HUDEP-2 (cell line): ENCODE measurements around the gene ELMO1.

Experiments
- DNase-seq, 76 experiments: peaks; one replicate each; lab custom pipeline; 2025; ENCODE audit not compliant: unreplicated experiment in 76 of 76; lab: John Stamatoyannopoulos, UW

ELMO1 gene

DNA sequence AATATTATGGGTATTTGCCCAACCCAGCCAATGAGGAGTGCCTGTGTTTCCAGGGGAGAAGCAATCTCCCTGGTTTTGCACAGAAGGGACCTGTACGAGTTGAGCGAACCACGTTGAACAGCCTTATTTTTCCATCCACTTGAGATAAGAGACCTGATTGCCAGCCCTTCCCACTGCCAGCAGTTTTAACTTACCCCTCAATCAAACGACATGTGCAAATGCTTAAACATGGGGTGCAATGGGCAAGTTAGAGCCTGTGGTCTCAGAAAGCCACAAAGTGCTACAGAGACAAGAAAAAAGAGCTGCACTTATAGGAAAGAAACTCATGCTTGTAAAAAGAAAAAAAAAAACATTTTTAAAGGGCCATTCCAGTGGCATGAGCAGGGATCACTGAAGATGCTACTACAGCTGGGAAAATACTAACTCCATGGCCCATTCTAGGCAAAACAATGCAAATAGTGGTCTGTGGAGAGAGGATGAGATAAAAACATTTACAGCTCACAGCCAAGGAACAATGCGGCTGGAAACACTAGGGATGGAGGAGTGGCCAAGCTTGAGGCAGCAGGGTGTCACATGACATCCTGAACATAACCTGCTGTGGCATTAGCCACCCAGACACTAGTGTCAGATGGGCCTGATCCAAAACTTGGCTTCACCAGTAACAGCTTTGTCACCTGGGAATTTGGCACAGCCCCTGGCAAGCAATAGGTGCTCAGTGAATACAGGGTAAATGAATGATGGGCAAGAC is 162.8 kb downstream of the ELMO1 start:
- DNase-seq = peak in 16 of 76 experiments; percentile 5 to 49 (median 14)

- peak in 45 of 76 experiments; percentile 4 to 67 (median 35) for DNase-seq
These were observed 163.8 kb downstream of the ELMO1 start for GRCh38 chr7:37284805-37285231.

DNA sequence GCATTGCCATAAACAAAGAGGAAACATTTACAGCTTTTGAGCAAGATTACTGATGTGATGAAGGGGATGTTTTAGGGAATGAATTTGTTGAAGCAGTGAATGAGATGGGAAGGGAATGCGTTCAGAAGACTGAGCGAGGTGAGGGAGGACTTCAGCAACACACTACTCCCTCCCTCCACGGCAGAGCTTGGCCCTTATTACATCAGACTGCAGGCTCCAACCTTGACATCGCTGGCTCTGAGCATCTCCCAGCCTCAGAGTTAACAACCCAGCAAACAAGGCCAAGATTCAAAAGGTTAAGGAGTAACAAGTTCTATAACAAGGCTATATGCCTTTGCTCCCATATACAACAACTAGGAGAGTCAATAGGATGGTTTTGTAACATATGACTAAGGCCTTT is 164.4 kb downstream of the ELMO1 start:
- no peak for DNase-seq

DNA sequence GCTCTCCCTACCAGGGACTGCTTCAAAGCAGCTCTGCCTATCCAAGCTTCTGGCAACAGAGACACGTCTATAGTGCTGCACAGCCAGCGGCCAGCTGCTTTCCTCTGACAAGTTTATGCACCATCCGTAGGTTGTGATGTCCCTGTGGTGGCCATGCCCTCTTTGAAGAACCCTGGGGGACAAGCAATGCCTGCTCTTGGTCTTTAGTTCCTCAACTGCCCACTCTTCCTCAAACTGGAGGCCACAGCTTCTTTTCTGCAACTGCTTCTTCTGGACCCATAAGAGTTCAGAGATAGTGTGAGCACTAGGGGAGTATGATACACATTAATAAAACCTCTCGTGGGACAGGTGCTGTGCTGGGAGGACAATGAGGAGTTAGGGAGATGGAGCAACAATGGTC is 164.9 kb downstream of the ELMO1 start:
- DNase-seq = no peak

DNA sequence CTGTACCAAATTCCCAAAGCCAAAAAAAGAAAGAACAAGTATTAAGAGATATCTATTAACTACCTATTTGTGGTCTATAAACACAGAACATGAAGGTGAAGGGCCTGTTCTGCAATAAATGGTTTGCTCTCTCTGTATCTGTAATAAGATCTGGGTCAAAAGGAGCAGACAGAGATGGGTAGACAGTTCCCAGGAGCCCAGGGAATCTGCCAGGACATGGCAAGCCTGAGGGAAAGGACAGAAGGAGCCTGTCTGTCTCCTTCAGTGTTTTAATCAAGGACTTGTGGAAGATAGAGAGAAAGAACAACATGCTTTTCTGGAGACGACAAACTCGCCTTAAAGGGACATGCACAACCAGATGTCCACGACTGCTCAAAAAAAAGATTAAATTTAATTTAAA is 165.7 kb downstream of the ELMO1 start:
- DNase-seq = no peak

DNA sequence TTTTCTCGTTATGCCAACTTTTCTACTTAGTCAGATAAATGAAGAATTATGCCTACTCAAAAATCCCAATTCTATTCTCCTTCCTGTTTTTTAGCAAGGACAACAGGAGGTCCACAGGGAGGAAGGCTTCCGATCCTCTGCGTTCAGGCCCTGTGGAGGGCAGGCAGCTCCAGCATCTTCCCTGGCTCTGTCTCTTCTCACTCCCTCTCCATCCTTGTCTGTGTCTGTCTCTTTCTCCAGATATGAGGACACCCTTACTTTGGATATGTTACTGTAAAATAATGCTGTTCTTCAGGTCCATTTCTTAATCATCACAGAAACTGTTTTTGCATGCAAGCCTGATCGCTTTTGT is 166.6 kb downstream of the ELMO1 start:
- no peak for DNase-seq

GRCh38 chr7:37281368-37282092 is 167.1 kb downstream of the ELMO1 start:
- DNase-seq = no peak

DNA sequence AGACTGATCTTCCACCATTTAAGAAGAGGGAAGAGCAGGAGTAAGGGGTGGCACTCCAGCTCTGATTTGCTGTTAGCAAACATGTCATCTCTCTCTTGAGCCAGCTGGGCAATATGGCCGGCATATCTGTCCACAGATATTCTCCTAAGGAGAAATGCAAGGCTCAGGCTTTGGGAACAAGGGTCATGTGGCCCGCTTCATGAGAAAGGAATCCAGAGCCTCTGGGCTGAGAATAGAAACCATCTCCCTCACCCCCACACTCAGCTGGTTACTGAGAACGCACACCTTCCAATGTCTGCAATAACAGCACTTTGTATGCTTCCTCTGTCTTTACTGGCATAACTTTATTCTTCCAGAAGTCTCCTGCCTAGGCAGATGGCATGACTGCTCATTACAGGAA is 171.2 kb downstream of the ELMO1 start:
- no peak for DNase-seq

- DNase-seq = no peak
These were observed 173.5 kb downstream of the ELMO1 start for GRCh38 chr7:37275078-37275710.

DNA sequence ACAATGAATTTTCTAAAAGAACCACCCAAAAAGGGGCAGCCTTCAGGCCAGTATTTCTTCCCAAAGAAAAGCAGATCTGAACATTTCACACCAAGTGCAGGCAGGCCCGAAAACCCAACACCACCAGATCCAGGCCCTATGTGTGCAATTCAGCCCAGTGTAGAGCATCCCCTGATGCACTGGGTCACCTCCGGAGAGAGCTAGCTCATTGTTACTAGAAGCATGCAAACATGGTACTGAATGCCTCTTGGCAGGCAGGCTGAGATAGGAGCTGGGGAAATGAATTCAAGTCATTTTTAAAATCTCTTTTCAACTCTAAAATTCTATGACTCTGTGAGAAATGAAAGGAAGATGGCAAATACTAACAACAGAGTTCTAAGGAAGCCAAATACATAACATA is 174.8 kb downstream of the ELMO1 start:
- no peak for DNase-seq

GRCh38 chr7:37269711-37270508 is 178.8 kb downstream of the ELMO1 start:
- no peak for DNase-seq

DNA sequence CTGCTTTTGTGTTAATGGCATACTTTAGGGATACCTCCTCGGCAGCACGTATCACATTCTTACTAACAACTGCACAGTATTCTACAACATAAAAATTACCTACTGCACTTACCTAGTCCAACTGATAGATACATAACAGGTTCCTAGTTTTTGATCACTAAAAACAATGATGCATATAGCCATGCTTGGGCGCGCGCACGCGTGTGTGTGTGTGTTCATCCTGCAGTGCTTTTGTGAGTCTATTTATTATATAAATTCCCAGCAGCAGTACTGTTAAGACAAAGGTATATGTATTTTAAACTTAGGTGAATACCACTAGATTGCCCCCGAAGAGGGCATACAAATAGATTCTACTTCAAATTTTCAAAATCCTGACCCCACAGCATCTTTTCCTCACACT is 181.4 kb downstream of the ELMO1 start:
- DNase-seq = no peak

- DNase-seq = no peak
These were observed 182.8 kb downstream of the ELMO1 start for GRCh38 chr7:37265876-37266275.

GRCh38 chr7:37265006-37265405 is 183.7 kb downstream of the ELMO1 start:
- no peak for DNase-seq

- DNase-seq = no peak
These were observed 186.5 kb downstream of the ELMO1 start for GRCh38 chr7:37262181-37262580.

DNA sequence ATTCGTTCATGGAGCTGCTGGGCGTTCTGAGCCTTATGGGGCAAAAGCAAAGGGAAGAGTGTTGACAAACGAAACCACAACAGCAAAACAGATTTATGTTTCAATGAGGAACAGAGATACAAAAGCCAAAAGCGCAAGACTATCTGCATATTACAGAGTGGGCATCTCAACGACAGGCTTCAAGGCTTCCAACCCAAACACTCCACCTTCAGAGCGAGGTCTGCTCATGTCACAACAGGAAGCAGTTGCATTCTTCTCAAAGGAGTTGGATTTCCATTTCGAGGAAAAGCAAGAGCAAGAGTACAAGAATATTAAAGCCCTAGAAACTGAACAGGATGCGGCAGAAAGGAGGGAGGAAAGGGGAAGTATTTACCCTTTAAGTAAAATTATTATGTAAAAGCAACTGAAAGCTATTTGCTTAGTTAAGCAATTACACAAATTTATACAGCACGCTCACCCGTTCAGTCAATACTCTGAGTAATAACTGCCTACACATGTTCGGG is 189.3 kb downstream of the ELMO1 start:
- DNase-seq = no peak

DNA sequence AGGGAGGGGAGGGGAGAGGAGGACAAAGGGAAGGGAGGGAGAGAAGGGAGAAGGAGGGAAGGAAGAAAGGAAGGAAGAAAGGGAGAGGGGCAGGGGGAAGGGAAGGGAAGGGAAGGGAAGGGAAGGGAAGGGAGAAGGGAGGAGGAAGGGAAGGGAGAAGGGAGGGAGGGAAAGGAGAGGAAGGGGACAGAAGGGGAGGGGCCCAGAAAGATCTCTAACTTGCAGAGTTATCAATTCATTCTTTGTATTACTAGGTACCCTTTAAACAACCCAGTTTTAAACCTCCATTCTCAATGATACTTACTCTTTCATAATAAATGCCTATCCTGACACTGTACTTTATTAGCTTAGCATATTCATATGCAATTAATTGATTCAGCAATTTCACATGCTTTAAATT is 192.0 kb downstream of the ELMO1 start:
- DNase-seq = no peak

DNA sequence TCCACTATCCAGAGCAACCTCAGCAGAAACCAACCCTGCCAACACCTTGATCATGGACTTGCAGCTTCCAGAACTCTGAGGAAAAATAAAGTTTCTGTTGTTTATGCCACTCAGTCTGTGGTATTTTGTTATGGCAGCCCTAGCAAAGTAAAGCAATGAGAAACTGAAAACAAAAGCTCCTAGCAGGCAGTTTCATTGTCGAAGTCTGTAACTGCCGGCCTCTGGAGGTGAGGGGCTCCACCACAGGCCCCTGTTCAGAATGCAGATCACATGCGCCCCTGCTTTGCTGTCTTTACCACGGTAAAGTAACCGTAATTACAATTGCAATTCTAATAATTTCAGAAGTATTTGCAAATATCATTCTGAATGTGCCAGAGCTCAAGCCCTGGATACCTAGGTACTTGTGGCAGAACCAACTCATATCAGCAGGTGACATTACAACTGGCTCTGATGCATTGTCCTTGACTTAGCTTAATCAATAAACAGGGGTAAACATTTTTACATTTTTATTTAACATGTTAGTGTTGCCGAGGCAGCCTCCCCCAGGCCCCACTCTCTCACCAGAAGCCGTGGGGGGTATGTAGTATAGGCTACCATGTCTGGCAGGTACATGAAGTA is 193.2 kb downstream of the ELMO1 start:
- DNase-seq = no peak

- no peak for DNase-seq
These were observed 197.4 kb downstream of the ELMO1 start for GRCh38 chr7:37251222-37251621.

DNA sequence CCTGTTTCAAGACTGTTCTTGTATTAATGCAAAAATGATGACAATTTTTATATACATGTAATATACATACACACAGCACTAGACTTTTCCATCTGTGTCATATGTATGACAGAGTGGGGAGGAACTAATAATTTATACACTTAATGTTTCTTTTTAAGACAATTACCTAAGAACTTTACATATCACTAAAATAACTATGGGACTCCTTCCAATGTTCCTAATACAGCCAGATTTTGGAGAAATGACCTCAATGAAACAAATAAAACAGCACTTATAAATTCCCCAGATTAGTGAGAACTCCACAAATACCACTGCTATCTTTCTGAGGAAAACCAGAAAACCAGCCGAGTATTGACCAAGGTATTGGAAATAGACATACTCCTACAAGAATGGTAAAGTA is 199.4 kb downstream of the ELMO1 start:
- DNase-seq = no peak
